GM12878 (cell line): Measurements from ENCODE around the gene COPS7A. TPM values are rescaled to one million over a fixed set of nuclear protein-coding genes. Genes with fewer than 3 reads are reported as not detected.
A peak's percentile ranks its signal among the peaks of the same experiment; 100 is the strongest.

Experiments
- ATF7 ChIP-seq: fragments of 450-650 bp; IDR thresholded peaks from 2 replicates; pipeline ENCODE4 v1.6.1; 2016; ENCODE audit warnings: low read depth, mild to moderate bottlenecking
- BCL11A ChIP-seq: IDR thresholded peaks from 2 replicates; pipeline ENCODE4 v1.6.1; 2011; ENCODE audit warnings: low read depth, low read length
- CHD2 ChIP-seq: IDR thresholded peaks from 2 replicates; pipeline ENCODE4 v1.6.1; 2011; ENCODE audit warnings: low read depth, low read length, improper control_type of control experiment, borderline replicate concordance
- CREM ChIP-seq: IDR thresholded peaks from 2 replicates; pipeline ENCODE4 v1.6.1; 2014; ENCODE audit warnings: antibody characterized with exemption, low read depth
- CUX1 ChIP-seq: IDR thresholded peaks from 2 replicates; pipeline ENCODE4 v1.6.1; 2012; ENCODE audit warnings: improper control_type of control experiment, low read depth, low read length; ENCODE audit not compliant: insufficient replicate concordance
- E4F1 ChIP-seq: fragments of 450-650 bp; IDR thresholded peaks from 2 replicates; pipeline ENCODE4 v1.6.1; 2018; ENCODE audit warnings: borderline replicate concordance, mild to moderate bottlenecking; ENCODE audit not compliant: partially characterized antibody
- EGR1 ChIP-seq, 2 experiments: IDR thresholded peaks; 1 replicate in 1 of 2; 2 replicates in 1 of 2; pipeline ENCODE4 v1.6.1; 2011 to 2012; ENCODE audit warnings: low read depth in 2 of 2, low read length in 2 of 2, borderline replicate concordance in 1 of 2, mild to moderate bottlenecking in 1 of 2, moderate library complexity in 1 of 2
- KDM1A ChIP-seq: fragments of 200-600 bp; sonication (generic); IDR thresholded peaks from 2 replicates; pipeline ENCODE4 v1.6.1; 2016; ENCODE audit warnings: borderline replicate concordance
- MTA2 ChIP-seq: fragments of 450-650 bp; IDR thresholded peaks from 2 replicates; pipeline ENCODE4 v1.6.1; 2016; ENCODE audit warnings: low read depth, mild to moderate bottlenecking, moderate library complexity
- MYC ChIP-seq: IDR thresholded peaks from 2 replicates; pipeline ENCODE4 v1.6.1; 2011; ENCODE audit warnings: mild to moderate bottlenecking, low read length, moderate library complexity, inconsistent platforms; ENCODE audit not compliant: insufficient read depth, insufficient replicate concordance, insufficient read length, severe bottlenecking
- NFXL1 ChIP-seq: fragments of 450-650 bp; IDR thresholded peaks from 2 replicates; pipeline ENCODE4 v1.6.1; 2017; ENCODE audit warnings: antibody characterized with exemption, mild to moderate bottlenecking, borderline replicate concordance
- PML ChIP-seq: IDR thresholded peaks from 2 replicates; pipeline ENCODE4 v1.6.1; 2012; ENCODE audit warnings: low read length, inconsistent platforms
- RBBP5 ChIP-seq: fragments of 200-600 bp; sonication (generic); conservative IDR thresholded peaks from 2 replicates; pipeline ENCODE4 v1.6.1; 2016
- RELB ChIP-seq: fragments of 450-650 bp; IDR thresholded peaks from 2 replicates; pipeline ENCODE4 v1.6.1; 2017; ENCODE audit warnings: low read depth, mild to moderate bottlenecking, moderate library complexity
- SMAD1 ChIP-seq: fragments of 450-650 bp; IDR thresholded peaks from 2 replicates; pipeline ENCODE4 v1.6.1; 2018; ENCODE audit warnings: mild to moderate bottlenecking, low read depth; ENCODE audit not compliant: partially characterized antibody
- SREBF1 ChIP-seq: IDR thresholded peaks from 2 replicates; pipeline ENCODE4 v1.6.1; 2012; ENCODE audit warnings: mild to moderate bottlenecking, low read length
- SUZ12 ChIP-seq: fragments of 200-600 bp; sonication (generic); IDR thresholded peaks from one replicate; pipeline ENCODE4 v1.6.1; 2018; ENCODE audit warnings: antibody characterized with exemption, mild to moderate bottlenecking; ENCODE audit not compliant: unreplicated experiment
- USF1 ChIP-seq: IDR thresholded peaks from 2 replicates; pipeline ENCODE4 v1.6.1; 2011; ENCODE audit warnings: borderline replicate concordance, low read depth, mild to moderate bottlenecking, moderate library complexity, mixed read lengths, low read length; ENCODE audit not compliant: insufficient read depth; ENCODE audit errors: extremely low read length
- polyA plus RNA-seq, 11 experiments: library from polyadenylated mRNA; depleted of rRNA in 4 of 11; unstranded in 6 of 11; stranded (reverse) in 5 of 11; fragments of >200 nt; fragmentation: Nextera tagmentation in 4 of 11; fragmentation: Illumina TruSeq in 1 of 11; extraction: Ambion mirVana in 4 of 11; extraction: Trizol in 1 of 11; gene quantifications; 1 replicate in 1 of 11; 2 replicates in 10 of 11; pipeline versions ENCODE4 v1.2.1 to v1.2.3, GENCODE V29; 2011 to 2016; ENCODE audit warnings: inconsistent platforms in 2 of 11, missing spikeins in 2 of 11, low read depth in 1 of 11
- total RNA-seq, 4 experiments: library from RNA; depleted of rRNA in 3 of 4; stranded (reverse); fragments of >200 nt in 3 of 4; fragmentation: Illumina TruSeq in 1 of 4; extraction: Trizol in 1 of 4; gene quantifications; 2 replicates each; pipeline versions ENCODE4 v1.2.1 to v1.2.3, GENCODE V29; 2013 to 2021

The COPS7A gene
- total and polyA plus RNA-seq, 10 of the 15 experiments (the other 5 are each of a cell fraction or from before 2014, with no cell fraction given): 25.7 to 74.0 (median 51.9) TPM

- TF ChIP-seq CUX1 (no peak), SUZ12 (no peak), USF1 (no peak), ATF7 (peak; percentile 92), RBBP5 (no peak), NFXL1 (no peak), RELB (peak; percentile 58; the same call in 1 of the 2 replicates), PML (no peak), KDM1A (no peak), SMAD1 (no peak), MTA2 (peak; percentile 77), E4F1 (peak; percentile 91), CREM (peak; percentile 99), BCL11A (no peak), EGR1 (IDR thresholded peaks at IDR 0.05; ENCODE audit: borderline replicate concordance in 1 of 2, low read depth in 2 of 2, low read length in 2 of 2) (peak in 1 of 2 experiments; percentile 66; a peak in 2 of 3 replicates), CHD2 (peak; percentile 89), SREBF1 (no peak), MYC (peak; percentile 75)
Measured at GRCh38 chr12:6688999-6689882, 34.6 kb upstream of the COPS7A start, which contains the start of gene ZNF384 (continued).
